Transverse colon (tissue), 4 donors: Measurements from ENCODE around the gene GPR31. TPM values are rescaled to one million over a fixed set of nuclear protein-coding genes. Genes with fewer than 3 reads are reported as not detected.

Experiments
- DNase-seq: peaks from one replicate; pipeline ENCODE4 v3.0.0-alpha.2; 2019
- H3K27ac ChIP-seq, 4 donors: fragments of 200-600 bp; sonication (generic); 2 replicates each; pipeline ENCODE4 v1.5.1; 2016 to 2018; ENCODE audit warnings: inconsistent platforms in 4 of 4
- H3K27me3 ChIP-seq: fragments of 200-600 bp; sonication (generic); 2 replicates; pipeline ENCODE4 v1.5.1; 2017; ENCODE audit warnings: inconsistent platforms
- H3K36me3 ChIP-seq, 4 donors: fragments of 200-600 bp; sonication (generic); 2 replicates each; pipeline ENCODE4 v1.5.1; 2017 to 2019; ENCODE audit warnings: inconsistent platforms in 4 of 4
- H3K4me1 ChIP-seq, 4 donors: fragments of 200-600 bp; sonication (generic); 2 replicates each; pipeline ENCODE4 v1.5.1; 2017 to 2020; ENCODE audit warnings: inconsistent platforms in 4 of 4
- H3K4me3 ChIP-seq, 4 donors: fragments of 200-600 bp; sonication (generic); 1 replicate in 1 of 4; 2 replicates in 3 of 4; pipeline versions ENCODE4 v1.5.1 to v1.6.1; 2017 to 2019; ENCODE audit warnings: inconsistent platforms in 4 of 4
- H3K9me3 ChIP-seq, 2 donors: fragments of 200-600 bp; sonication (generic); 2 replicates each; pipeline ENCODE4 v1.5.1; 2017 to 2019; ENCODE audit warnings: inconsistent platforms in 2 of 2
- CTCF ChIP-seq, 5 experiments: fragments of 200-600 bp in 3 of 5; fragments of 450-650 bp in 2 of 5; sonication (generic) in 3 of 5; IDR thresholded peaks; 1 replicate in 2 of 5; 2 replicates in 3 of 5; pipeline ENCODE4 v1.5.1; 2016 to 2017; ENCODE audit warnings: antibody characterized with exemption in 5 of 5, inconsistent platforms in 3 of 5, mild to moderate bottlenecking in 2 of 5, moderate library complexity in 1 of 5
- EP300 ChIP-seq: sonication (generic); formaldehyde crosslinking; IDR thresholded peaks from one replicate; pipeline ENCODE4 v1.6.1; 2017; ENCODE audit warnings: antibody characterized with exemption, low read depth
- POLR2A ChIP-seq: fragments of 450-650 bp; IDR thresholded peaks from one replicate; pipeline ENCODE4 v1.6.1; 2016; ENCODE audit warnings: antibody characterized with exemption, mild to moderate bottlenecking, moderate library complexity
- POLR2AphosphoS5 ChIP-seq, 3 donors: sonication (generic); formaldehyde crosslinking; IDR thresholded peaks; one replicate each; pipeline ENCODE4 v1.6.1; 2016; ENCODE audit warnings: antibody characterized with exemption in 3 of 3
- WGBS, 2 donors: methylation state at CpG; one replicate each; pipeline ENCODE4 v1.1.5; 2018; ENCODE audit warnings: low coverage in 1 of 2; 5-methylcytosine and 5-hydroxymethylcytosine counted together
- in situ Hi-C, 4 donors: fragments of 200-750 bp; cut with MboI; loops; one replicate each; pipeline versions ENCODE4 v1.15.0 to v1.15.1; 2017; ENCODE audit warnings: low sequenced_read_pairs in 3 of 4, low pct_ligation_motif_present in 1 of 4, low pct_unique_long_range_greater_than_20kb in 1 of 4
- intact Hi-C: fragments of 100-400 bp; cut with DNase I; formaldehyde crosslinking; loops from one replicate; pipeline ENCODE4 v1.15.1; 2023; ENCODE audit warnings: low total_unique reads
- total RNA-seq, 4 donors: library from RNA; depleted of rRNA; stranded (reverse); fragments of >200 nt; gene quantifications; one replicate each; pipeline ENCODE4 v1.1.0, GENCODE V29; 2016

Gene GPR31
- total RNA-seq, 4 donors from 2014 or later, result not detected

GRCh38 chr6:167145461-167145860 is 12.3 kb downstream of the GPR31 start:
- Histone ChIP-seq H3K4me3 (no peak overlapping the region), H3K36me3 (no peaks in the 10 kb centered on the region), H3K4me1 (peaks cover 0 to 8% (median 1%) of the 10 kb centered on the region in 4 donors), H3K9me3 (no peaks in the 10 kb centered on the region), H3K27ac (no peak overlapping the region), H3K27me3 (no peaks in the 10 kb centered on the region)
- TF ChIP-seq POLR2A, result no peak
- TF ChIP-seq EP300, result no peak
- TF ChIP-seq CTCF (IDR thresholded peaks at IDR 0.05), result no peak
- TF ChIP-seq POLR2AphosphoS5 (IDR thresholded peaks at IDR 0.05), result no peak
- in situ Hi-C loops, result loop anchor here (10.0 to 25.0 kb wide), 4 partner anchors 133 to 383 kb away; no protein-coding TSS in a partner anchor
- intact Hi-C loops, result loop anchor here (10.0 kb wide), 1 partner anchor 371 kb away; no protein-coding TSS in a partner anchor
- DNase-seq, result no peak
- WGBS, 2 donors, result 91 to 94% methylated on average over 8 to 12 of the region's 12 CpGs

- Histone ChIP-seq H3K27ac (no peak overlapping the region), H3K9me3 (no peaks in the 10 kb centered on the region), H3K4me1 (peaks cover 0 to 8% (median 3%) of the 10 kb centered on the region in 4 donors), H3K4me3 (no peak overlapping the region), H3K27me3 (no peaks in the 10 kb centered on the region), H3K36me3 (no peaks in the 10 kb centered on the region)
- in situ Hi-C loops (loop anchor here (10.0 to 25.0 kb wide), 4 partner anchors 131 to 381 kb away; no protein-coding TSS in a partner anchor), intact Hi-C loops (loop anchor here (10.0 kb wide), 1 partner anchor 368 kb away; no protein-coding TSS in a partner anchor)
- WGBS, 2 donors, result 90% methylated on average over 8 of the region's 9 CpGs; no CpG with 5 or more reads in 1 of the 2 donors
- TF ChIP-seq EP300, result no peak
- TF ChIP-seq POLR2AphosphoS5 (IDR thresholded peaks at IDR 0.05), result no peak
- no peak for TF ChIP-seq CTCF (IDR thresholded peaks at IDR 0.05)
- TF ChIP-seq POLR2A, result no peak
- DNase-seq, result no peak
Observed at GRCh38 chr6:167143041-167143440, 14.7 kb downstream of the GPR31 start.

GRCh38 chr6:167142433-167142761 is 15.4 kb downstream of the GPR31 start:
- no peaks in the 10 kb centered on the region for H3K9me3 ChIP-seq
- no peaks in the 10 kb centered on the region for H3K36me3 ChIP-seq
- intact Hi-C loops, result loop anchor here (10.0 kb wide), 1 partner anchor 368 kb away; no protein-coding TSS in a partner anchor
- TF ChIP-seq EP300 (no peak), CTCF (IDR thresholded peaks at IDR 0.05) (no peak), POLR2A (no peak)
- in situ Hi-C loops, result loop anchor here (10.0 to 25.0 kb wide), 4 partner anchors 130 to 380 kb away; no protein-coding TSS in a partner anchor
- no peak overlapping the region for H3K4me3 ChIP-seq
- WGBS, 2 donors, result 24 to 28% methylated on average over 4 of the region's 4 CpGs
- H3K27me3 ChIP-seq, result no peaks in the 10 kb centered on the region
- DNase-seq, result no peak
- peaks cover 0 to 8% (median 3%) of the 10 kb centered on the region in 4 donors for H3K4me1 ChIP-seq
- H3K27ac ChIP-seq, result no peak overlapping the region

- Histone ChIP-seq H3K27me3 (no peaks in the 10 kb centered on the region), H3K9me3 (no peaks in the 10 kb centered on the region), H3K4me3 (no peak overlapping the region), H3K4me1 (peaks cover 0 to 8% (median 3%) of the 10 kb centered on the region in 4 donors), H3K27ac (no peak overlapping the region), H3K36me3 (no peaks in the 10 kb centered on the region)
- intact Hi-C loops, result loop anchor here (10.0 kb wide), 1 partner anchor 367 kb away; no protein-coding TSS in a partner anchor
- WGBS, 2 donors, result 44 to 66% methylated on average over 7 to 18 of the region's 18 CpGs
- in situ Hi-C loops, result loop anchor here (10.0 to 25.0 kb wide), 4 partner anchors 130 to 380 kb away; no protein-coding TSS in a partner anchor
- TF ChIP-seq CTCF (IDR thresholded peaks at IDR 0.05) (peak; percentile 67 to 80 (median 76)), POLR2A (no peak), EP300 (no peak)
- peak; percentile 71 for DNase-seq
Observed at GRCh38 chr6:167141667-167142432, 15.9 kb downstream of the GPR31 start.
